Small intestine (tissue), 7 donors: ENCODE measurements around the gene RITA1. TPM values are rescaled to one million over a fixed set of nuclear protein-coding genes. Genes with fewer than 3 reads are reported as not detected.

Source experiments
- DNase-seq, 2 donors: peaks; one replicate each; pipeline versions ENCODE4 v3.0.0 to v3.0.0-alpha.2; 2013
- FAIRE-seq: peaks from 2 replicates; lab custom pipeline; 2012; peaks lifted over from hg19 to GRCh38; lab: Jason Lieb, UNC
- H3K27ac ChIP-seq, 3 donors: one replicate each; pipeline ENCODE4 v1.5.1; 2013; ENCODE audit warnings: low read length in 2 of 3, mild to moderate bottlenecking in 2 of 3, control low read depth in 1 of 3, inconsistent platforms in 1 of 3, low read depth in 1 of 3, moderate library complexity in 1 of 3
- H3K27me3 ChIP-seq, 3 donors: one replicate each; pipeline ENCODE4 v1.6.1; 2013; ENCODE audit warnings: low read length in 3 of 3, inconsistent platforms in 1 of 3; ENCODE audit not compliant: control insufficient read depth in 3 of 3, insufficient read depth in 3 of 3
- H3K36me3 ChIP-seq, 3 donors: one replicate each; pipeline ENCODE4 v1.6.1; 2013; ENCODE audit warnings: low read length in 3 of 3, inconsistent platforms in 1 of 3, low read depth in 1 of 3, mild to moderate bottlenecking in 1 of 3, moderate library complexity in 1 of 3; ENCODE audit not compliant: control insufficient read depth in 3 of 3, insufficient read depth in 2 of 3
- H3K4me1 ChIP-seq, 3 donors: one replicate each; pipeline ENCODE4 v1.6.1; 2013; ENCODE audit warnings: low read length in 2 of 3, inconsistent platforms in 1 of 3, low read depth in 1 of 3, mild to moderate bottlenecking in 1 of 3, moderate library complexity in 1 of 3; ENCODE audit not compliant: control insufficient read depth in 3 of 3, insufficient read depth in 2 of 3
- H3K4me3 ChIP-seq, 3 donors: one replicate each; pipeline ENCODE4 v1.5.1; 2013; ENCODE audit warnings: low read length in 3 of 3, control low read depth in 1 of 3, inconsistent platforms in 1 of 3, low read depth in 1 of 3, mild to moderate bottlenecking in 1 of 3, moderate library complexity in 1 of 3
- H3K9me3 ChIP-seq, 2 donors: one replicate each; pipeline ENCODE4 v1.6.1; 2013; ENCODE audit warnings: low read depth in 1 of 2, low read length in 1 of 2; ENCODE audit not compliant: control insufficient read depth in 2 of 2, insufficient read depth in 1 of 2
- WGBS, 3 donors: extraction: QIAGEN DNeasy Blood & Tissue Kit; methylation state at CpG; one replicate each; pipeline ENCODE4 v1.1.7; 2013; 5-methylcytosine and 5-hydroxymethylcytosine counted together
- polyA plus RNA-seq, 4 donors: library from polyadenylated mRNA; stranded (reverse) in 3 of 4; unstranded in 1 of 4; fragments of 200-250 nt in 3 of 4; fragments of 120-200 nt in 1 of 4; gene quantifications; one replicate each; pipeline versions ENCODE4 v1.2.1 to v1.2.3, GENCODE V29; 2013
- donor health status: healthy with polysubstance abuse.
- donor health status: control.
- donor health status: control.
- donor health status: Bipolar disorder and iron deficiency.
- donor health status: healthy.

Gene RITA1
- polyA plus RNA-seq, 4 donors, result 15.2 to 31.5 (median 19.7) TPM

DNA sequence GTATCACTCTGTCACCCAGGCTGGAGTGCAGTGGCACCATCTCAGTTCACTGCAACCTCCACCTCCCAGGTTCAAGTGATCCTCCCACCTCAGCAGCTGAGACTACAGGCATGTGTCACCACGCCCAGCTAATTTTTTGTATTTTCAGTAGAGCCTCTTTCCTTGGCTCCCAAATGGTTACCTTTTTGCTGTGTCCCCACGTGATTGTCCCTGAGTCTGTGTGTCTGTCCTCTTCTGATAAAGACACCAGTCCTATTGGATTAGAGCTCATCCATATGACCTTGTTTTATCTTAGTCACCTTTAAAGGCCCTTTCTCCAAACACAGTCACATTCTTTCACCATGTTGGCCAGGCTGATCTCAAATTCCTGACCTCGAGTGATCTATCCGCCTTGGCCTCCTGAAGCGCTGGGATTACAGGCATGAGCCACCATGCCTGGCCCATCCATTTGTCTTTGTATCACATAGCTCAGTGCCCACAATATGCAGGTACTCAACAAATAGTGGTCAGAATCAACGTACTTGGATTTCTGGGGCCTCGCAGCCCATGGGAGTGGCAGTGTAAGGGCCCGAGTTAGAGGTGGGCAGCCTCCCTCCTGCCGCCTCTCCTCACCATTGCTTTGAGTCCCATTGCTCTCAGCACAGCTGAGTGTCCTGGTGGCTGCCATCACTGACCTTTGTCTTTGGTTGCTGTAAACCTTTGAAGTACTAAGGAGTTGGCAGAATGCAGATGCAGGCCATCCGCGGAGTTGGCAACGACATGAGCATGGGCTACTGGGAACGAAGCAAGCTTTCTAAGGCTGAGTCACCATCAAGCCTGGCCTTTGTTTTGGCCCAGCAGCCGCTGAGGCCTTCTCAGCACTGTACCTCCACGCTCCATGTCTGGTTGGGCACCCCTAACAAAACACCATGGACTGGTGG lies 45.1 kb downstream of the RITA1 start:
- 78 to 90% (median 85%) methylated on average over 15 of the region's 15 CpGs for WGBS, 3 donors
- peak overlapping the region; percentile 29 to 72 (median 37) for H3K27ac ChIP-seq
- H3K4me3 ChIP-seq, result no peak overlapping the region
- no peaks in the 10 kb centered on the region for H3K27me3 ChIP-seq
- peaks cover 3 to 73% (median 16%) of the 10 kb centered on the region in 3 donors for H3K36me3 ChIP-seq
- peaks cover 3 to 29% (median 6%) of the 10 kb centered on the region in 3 donors for H3K4me1 ChIP-seq
- DNase-seq (peak in 1 of 2 donors; percentile 60), FAIRE-seq (no peak)
- H3K9me3 ChIP-seq, result peaks cover 0 to 6% of the 10 kb centered on the region in 2 donors

- Histone ChIP-seq H3K36me3 (peaks cover 3 to 79% (median 16%) of the 10 kb centered on the region in 3 donors), H3K4me1 (peaks cover 5 to 35% (median 6%) of the 10 kb centered on the region in 3 donors), H3K27me3 (no peaks in the 10 kb centered on the region), H3K27ac (peak overlapping the region; percentile 27 to 58 (median 29)), H3K4me3 (no peak overlapping the region), H3K9me3 (peaks cover 0 to 6% of the 10 kb centered on the region in 2 donors)
- WGBS, 3 donors, result 77 to 85% (median 78%) methylated on average over 8 of the region's 8 CpGs
- DNase-seq (peak in 1 of 2 donors; percentile 68), FAIRE-seq (no peak)
Observed at GRCh38 chr12:113231235-113232088, 45.9 kb downstream of the RITA1 start.

DNA sequence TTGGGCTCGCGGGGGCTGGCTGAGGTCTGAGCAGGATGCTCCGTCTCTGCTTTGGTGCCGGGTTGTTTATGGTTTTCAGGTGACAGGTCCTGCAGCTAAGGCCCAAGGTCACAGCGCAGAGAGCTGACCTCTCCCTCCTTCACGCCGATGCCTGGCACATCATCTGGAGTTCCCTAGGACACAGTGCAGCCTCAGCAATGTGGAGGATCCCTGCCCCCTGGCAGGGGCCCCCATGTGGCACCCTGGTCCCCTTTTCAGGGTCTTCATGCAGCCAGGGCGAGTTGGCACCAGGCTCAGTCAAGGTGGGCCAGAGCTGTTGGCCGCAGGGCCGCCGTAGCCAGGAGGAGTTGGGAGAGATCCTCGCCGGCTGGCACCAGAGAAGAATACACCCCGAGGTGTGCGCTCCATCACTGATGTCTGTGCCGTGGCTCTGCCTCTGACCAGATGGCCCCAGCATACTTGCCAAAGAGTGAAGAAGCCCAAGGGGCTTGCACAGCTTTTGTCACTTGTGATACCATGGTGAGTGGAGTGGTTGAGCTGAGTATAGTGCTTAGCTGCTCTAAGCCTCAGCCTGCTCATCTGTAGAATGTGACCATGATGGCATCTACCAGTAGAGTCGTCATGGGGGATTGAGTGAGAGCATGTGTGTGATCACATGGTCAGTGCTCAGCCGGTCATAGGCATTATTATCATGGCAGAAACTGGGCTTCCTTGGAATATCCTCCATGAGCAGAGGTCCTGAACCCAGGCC lies 46.7 kb downstream of the RITA1 start:
- FAIRE-seq, result no peak
- Histone ChIP-seq H3K36me3 (peaks cover 0 to 78% (median 16%) of the 10 kb centered on the region in 3 donors), H3K4me1 (peaks cover 7 to 41% (median 9%) of the 10 kb centered on the region in 3 donors), H3K4me3 (no peak overlapping the region), H3K9me3 (peaks cover 0 to 6% of the 10 kb centered on the region in 2 donors), H3K27ac (peak overlapping the region in 2 of 3 donors; percentile 12 to 58), H3K27me3 (no peaks in the 10 kb centered on the region)
- DNase-seq, result no peak
- 91 to 94% (median 92%) methylated on average over 18 of the region's 18 CpGs for WGBS, 3 donors

DNA sequence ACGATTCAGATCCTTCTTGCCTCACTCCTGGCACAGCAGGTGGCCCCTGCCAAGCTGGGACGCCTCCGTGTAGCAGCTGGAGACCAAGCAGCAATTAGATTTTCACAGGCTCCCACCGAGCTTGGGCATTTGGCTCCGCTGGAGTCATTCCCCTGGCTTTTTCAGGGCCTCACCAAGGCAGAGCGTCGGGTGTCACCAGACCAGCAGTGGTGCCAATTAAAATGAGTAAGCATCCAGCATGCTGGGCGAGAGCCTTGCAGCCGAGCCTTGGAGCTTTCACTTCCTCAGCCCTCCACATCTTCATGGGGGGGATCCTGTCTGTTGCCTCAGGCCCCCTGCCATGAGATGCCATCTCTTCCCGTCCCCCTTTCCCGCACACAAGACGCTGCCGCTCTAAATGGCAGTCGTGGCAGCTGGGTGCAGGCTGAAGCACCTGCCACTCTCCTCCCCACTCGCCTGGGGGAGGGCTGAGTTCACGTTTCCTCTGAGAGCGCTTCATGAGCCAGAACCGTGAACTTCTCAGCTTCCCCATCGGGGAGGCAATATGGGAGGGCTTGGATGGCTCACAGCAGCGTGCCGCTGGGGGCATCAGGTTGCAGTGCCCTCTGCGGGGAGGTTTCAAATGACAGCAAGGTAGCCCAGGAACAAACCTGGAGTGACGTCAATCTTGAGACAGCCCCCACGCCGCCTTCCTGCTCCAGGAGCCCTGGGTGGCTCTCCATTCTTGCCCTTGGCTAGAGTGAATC lies 47.5 kb downstream of the RITA1 start:
- Histone ChIP-seq H3K4me1 (peaks cover 7 to 48% (median 9%) of the 10 kb centered on the region in 3 donors), H3K27me3 (no peaks in the 10 kb centered on the region), H3K27ac (peak overlapping the region in 1 of 3 donors; percentile 13), H3K4me3 (no peak overlapping the region), H3K9me3 (peaks cover 0 to 6% of the 10 kb centered on the region in 2 donors), H3K36me3 (peaks cover 0 to 76% (median 16%) of the 10 kb centered on the region in 3 donors)
- 72 to 89% (median 75%) methylated on average over 25 of the region's 25 CpGs for WGBS, 3 donors
- DNase-seq (no peak), FAIRE-seq (no peak)

GRCh38 chr12:113233967-113234366 lies 48.4 kb downstream of the RITA1 start:
- DNase-seq, result no peak
- Histone ChIP-seq H3K36me3 (peaks cover 0 to 75% (median 16%) of the 10 kb centered on the region in 3 donors), H3K9me3 (peaks cover 0 to 6% of the 10 kb centered on the region in 2 donors), H3K4me1 (peaks cover 10 to 56% (median 16%) of the 10 kb centered on the region in 3 donors), H3K27ac (no peak overlapping the region), H3K27me3 (no peaks in the 10 kb centered on the region), H3K4me3 (no peak overlapping the region)
- no peak for FAIRE-seq
- 90 to 96% (median 91%) methylated on average over 4 of the region's 4 CpGs for whole genome bisulfite sequencing, 3 donors

GRCh38 chr12:113234483-113234882 lies 49.0 kb downstream of the RITA1 start:
- no peak overlapping the region for H3K4me3 ChIP-seq
- H3K4me1 ChIP-seq, result peaks cover 15 to 56% (median 20%) of the 10 kb centered on the region in 3 donors
- 50 to 80% (median 71%) methylated on average over 4 of the region's 4 CpGs for WGBS, 3 donors
- H3K27ac ChIP-seq, result no peak overlapping the region
- DNase-seq (no peak), FAIRE-seq (no peak)
- H3K36me3 ChIP-seq, result peaks cover 0 to 72% (median 16%) of the 10 kb centered on the region in 3 donors
- H3K9me3 ChIP-seq, result peaks cover 0 to 6% of the 10 kb centered on the region in 2 donors
- H3K27me3 ChIP-seq, result no peaks in the 10 kb centered on the region

GRCh38 chr12:113235976-113236375 lies 50.5 kb downstream of the RITA1 start:
- Histone ChIP-seq H3K27me3 (no peaks in the 10 kb centered on the region), H3K4me3 (no peak overlapping the region), H3K9me3 (peaks cover 0 to 2% of the 10 kb centered on the region in 2 donors), H3K27ac (peak overlapping the region; percentile 27 to 59 (median 35)), H3K36me3 (peaks cover 0 to 69% (median 16%) of the 10 kb centered on the region in 3 donors), H3K4me1 (peaks cover 16 to 66% (median 22%) of the 10 kb centered on the region in 3 donors)
- DNase-seq, result no peak
- 81 to 93% (median 88%) methylated on average over 6 of the region's 6 CpGs for WGBS, 3 donors
- FAIRE-seq, result no peak
